Lung (tissue), 12 donors: Measurements from ENCODE around the gene ATG4B. TPM values are rescaled to one million over a fixed set of nuclear protein-coding genes. Genes with fewer than 3 reads are reported as not detected.

Experiments
- ATAC-seq: fragments of 200-7000 bp; cut with Tn5 transposase; one replicate; pipeline ENCODE4 v1.9.1; 2020; ENCODE audit warnings: moderate number of reproducible peaks; ENCODE audit not compliant: insufficient read depth, low FRiP score
- DNase-seq, 3 donors: peaks; one replicate each; pipeline ENCODE4 v3.0.0-alpha.2; 2013 to 2017
- H3K27ac ChIP-seq, 2 donors: one replicate each; pipeline ENCODE4 v1.5.1; 2013; ENCODE audit warnings: mild to moderate bottlenecking in 2 of 2, moderate library complexity in 2 of 2, control low read depth in 1 of 2, inconsistent platforms in 1 of 2, low read depth in 1 of 2, low read length in 1 of 2
- H3K27me3 ChIP-seq, 3 donors: one replicate each; pipeline ENCODE4 v1.5.1; 2013; ENCODE audit warnings: low read length in 2 of 3; ENCODE audit not compliant: control insufficient read depth in 3 of 3, insufficient read depth in 3 of 3
- H3K36me3 ChIP-seq, 4 donors: one replicate each; pipeline ENCODE4 v1.5.1; 2013; ENCODE audit warnings: low read length in 4 of 4, mild to moderate bottlenecking in 1 of 4, moderate library complexity in 1 of 4; ENCODE audit not compliant: control insufficient read depth in 4 of 4, insufficient read depth in 4 of 4
- H3K4me1 ChIP-seq, 5 donors: one replicate each; pipeline ENCODE4 v1.5.1; 2013; ENCODE audit warnings: low read length in 5 of 5, mild to moderate bottlenecking in 2 of 5, moderate library complexity in 1 of 5; ENCODE audit not compliant: control insufficient read depth in 5 of 5, insufficient read depth in 5 of 5
- H3K4me3 ChIP-seq: one replicate; pipeline ENCODE4 v1.5.1; 2013; ENCODE audit warnings: mild to moderate bottlenecking, control low read depth, moderate library complexity
- H3K9ac ChIP-seq, 2 donors: one replicate each; pipeline ENCODE4 v1.5.1; 2013; ENCODE audit warnings: low read length in 2 of 2, control low read depth in 1 of 2; ENCODE audit not compliant: insufficient read depth in 1 of 2
- H3K9me3 ChIP-seq, 4 donors: one replicate each; pipeline ENCODE4 v1.5.1; 2013; ENCODE audit warnings: low read length in 3 of 4, mild to moderate bottlenecking in 1 of 4, moderate library complexity in 1 of 4; ENCODE audit not compliant: control insufficient read depth in 4 of 4, insufficient read depth in 3 of 4
- WGBS, 2 donors: extraction: QIAGEN DNeasy Blood & Tissue Kit; methylation state at CpG; one replicate each; pipeline ENCODE4 v1.1.7; 2013; 5-methylcytosine and 5-hydroxymethylcytosine counted together
- polyA plus RNA-seq, 2 donors: library from polyadenylated mRNA; stranded (reverse); fragments of 200-250 nt; gene quantifications; one replicate each; pipeline ENCODE4 v1.2.1, GENCODE V29; 2013
- total RNA-seq, 2 donors: library from RNA; depleted of rRNA in 1 of 2; stranded (reverse); fragments of >200 nt in 1 of 2; gene quantifications; one replicate each; pipeline ENCODE4 v1.2.1, GENCODE V29; 2014 to 2021
- TF ChIP-seq, protein P1 (sequence below): IDR thresholded peaks from 2 replicates; pipeline ENCODE4 v1.5.1; 2012; ENCODE audit warnings: mild to moderate bottlenecking; ENCODE audit errors: control extremely low read depth, extremely low read depth
- donor health status: control.
- donor health status: control.
- donor health status: Bipolar disorder and iron deficiency.
- donor health status: healthy.
- donor health status: DM: yes; HTN: yes; CAD: no.

Gene ATG4B
- total and polyA plus RNA-seq, 4 donors, result 45.1 to 74.9 (median 62.0) TPM

- 89 to 93% methylated on average over 17 to 18 of the region's 18 CpGs for WGBS, 2 donors
- no peaks in the 10 kb centered on the region for H3K9me3 ChIP-seq
- H3K4me3 ChIP-seq, result no peak overlapping the region
- ATAC-seq (no peak), DNase-seq (no peak)
- TF ChIP-seq, protein P1, sequence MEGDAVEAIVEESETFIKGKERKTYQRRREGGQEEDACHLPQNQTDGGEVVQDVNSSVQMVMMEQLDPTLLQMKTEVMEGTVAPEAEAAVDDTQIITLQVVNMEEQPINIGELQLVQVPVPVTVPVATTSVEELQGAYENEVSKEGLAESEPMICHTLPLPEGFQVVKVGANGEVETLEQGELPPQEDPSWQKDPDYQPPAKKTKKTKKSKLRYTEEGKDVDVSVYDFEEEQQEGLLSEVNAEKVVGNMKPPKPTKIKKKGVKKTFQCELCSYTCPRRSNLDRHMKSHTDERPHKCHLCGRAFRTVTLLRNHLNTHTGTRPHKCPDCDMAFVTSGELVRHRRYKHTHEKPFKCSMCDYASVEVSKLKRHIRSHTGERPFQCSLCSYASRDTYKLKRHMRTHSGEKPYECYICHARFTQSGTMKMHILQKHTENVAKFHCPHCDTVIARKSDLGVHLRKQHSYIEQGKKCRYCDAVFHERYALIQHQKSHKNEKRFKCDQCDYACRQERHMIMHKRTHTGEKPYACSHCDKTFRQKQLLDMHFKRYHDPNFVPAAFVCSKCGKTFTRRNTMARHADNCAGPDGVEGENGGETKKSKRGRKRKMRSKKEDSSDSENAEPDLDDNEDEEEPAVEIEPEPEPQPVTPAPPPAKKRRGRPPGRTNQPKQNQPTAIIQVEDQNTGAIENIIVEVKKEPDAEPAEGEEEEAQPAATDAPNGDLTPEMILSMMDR, result no peak
- H3K4me1 ChIP-seq, result no peaks in the 10 kb centered on the region
- H3K27ac ChIP-seq, result no peak overlapping the region
- H3K36me3 ChIP-seq, result peaks cover 0 to 66% (median 22%) of the 10 kb centered on the region in 4 donors
- H3K9ac ChIP-seq, result no peak overlapping the region
- H3K27me3 ChIP-seq, result no peaks in the 10 kb centered on the region
These were observed 35.7 kb downstream of the ATG4B start for GRCh38 chr2:241673189-241673663.

DNA sequence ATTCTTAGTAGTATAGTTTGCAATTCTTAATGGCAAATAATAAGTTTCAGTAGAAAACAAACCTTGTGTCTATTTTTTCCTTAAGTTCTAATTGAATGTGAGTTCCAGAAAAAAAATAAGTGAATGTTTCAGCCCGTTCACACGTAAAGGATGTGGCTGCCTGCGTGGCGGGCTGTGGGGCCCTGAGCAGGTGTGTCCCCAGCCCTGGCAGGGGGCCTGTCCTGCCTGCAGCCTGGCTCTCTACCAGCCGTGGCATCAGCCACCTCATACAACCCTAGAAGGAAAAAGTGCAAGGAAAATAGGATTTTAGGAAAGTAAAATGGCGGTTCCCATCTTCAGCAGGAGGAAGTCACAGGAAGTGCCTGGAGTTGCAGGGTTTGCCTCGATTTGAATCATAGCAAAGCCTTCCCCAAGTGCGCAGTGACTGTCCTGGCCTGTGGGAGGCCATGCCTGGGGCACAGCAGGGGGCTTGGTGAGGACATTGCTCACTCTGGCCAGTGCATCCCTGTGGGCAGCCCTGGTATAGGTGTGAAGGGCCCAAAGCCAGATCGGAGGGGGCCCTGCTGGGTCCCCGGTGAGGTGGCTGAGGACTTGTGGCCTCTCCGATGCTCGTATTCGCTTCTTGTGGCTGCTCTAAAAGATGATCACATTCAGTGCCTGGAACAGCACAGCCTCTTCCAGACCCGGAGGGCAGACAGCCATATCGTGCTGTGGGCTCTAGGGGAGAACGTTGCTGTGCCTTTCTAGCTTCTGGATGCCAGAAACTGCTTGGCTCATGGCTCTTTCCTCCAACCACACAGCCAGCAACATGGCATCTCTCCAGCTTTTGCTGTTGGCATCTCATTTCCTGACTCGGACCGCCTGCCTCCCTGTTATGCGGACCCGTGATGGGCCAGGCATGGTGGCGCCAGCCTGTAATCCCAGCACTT, 36.6 kb downstream of the ATG4B start:
- Histone ChIP-seq H3K4me1 (no peaks in the 10 kb centered on the region), H3K27me3 (no peaks in the 10 kb centered on the region), H3K36me3 (peaks cover 0 to 64% (median 23%) of the 10 kb centered on the region in 4 donors), H3K9me3 (no peaks in the 10 kb centered on the region), H3K27ac (no peak overlapping the region), H3K9ac (no peak overlapping the region), H3K4me3 (no peak overlapping the region)
- WGBS, 2 donors, result 84 to 86% methylated on average over 21 of the region's 21 CpGs
- TF ChIP-seq, protein P1, result no peak
- DNase-seq (no peak), ATAC-seq (no peak)

DNA sequence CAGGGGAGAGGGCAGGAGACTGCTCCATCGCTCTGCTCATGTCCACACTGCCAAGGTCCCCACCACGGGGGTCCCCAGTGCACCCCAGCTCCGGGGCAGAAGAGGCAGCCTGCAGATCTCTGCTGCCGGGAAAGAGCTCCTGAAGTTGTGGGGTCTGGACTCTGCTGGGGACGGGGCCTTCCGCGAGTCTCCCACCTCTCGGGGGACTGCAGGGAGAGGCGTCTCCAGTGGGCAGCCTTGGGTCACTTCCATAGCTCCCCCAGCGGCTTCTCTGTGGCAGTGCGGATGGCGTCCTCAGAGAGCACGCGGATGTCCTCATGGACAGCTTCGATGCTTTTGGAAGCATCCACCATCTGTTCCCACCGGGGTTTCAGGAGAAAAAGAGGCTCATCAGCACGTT, 38.4 kb downstream of the ATG4B start:
- H3K9me3 ChIP-seq, result no peaks in the 10 kb centered on the region
- no peaks in the 10 kb centered on the region for H3K4me1 ChIP-seq
- no peak overlapping the region for H3K9ac ChIP-seq
- TF ChIP-seq, protein P1, result no peak
- ATAC-seq (no peak), DNase-seq (no peak)
- no peak overlapping the region for H3K4me3 ChIP-seq
- H3K27me3 ChIP-seq, result no peaks in the 10 kb centered on the region
- H3K36me3 ChIP-seq, result peaks cover 0 to 54% (median 21%) of the 10 kb centered on the region in 4 donors
- no peak overlapping the region for H3K27ac ChIP-seq
- 88 to 96% methylated on average over 17 of the region's 17 CpGs for WGBS, 2 donors
